Sigmoid colon (tissue), 4 donors: ENCODE data around the gene ATOH7.

Source experiments
- CTCF ChIP-seq, 4 experiments: fragments of 450-650 bp in 3 of 4; fragments of 200-600 bp in 1 of 4; IDR thresholded peaks; one replicate each; pipeline ENCODE4 v1.5.1; 2016 to 2019; ENCODE audit warnings: antibody characterized with exemption in 4 of 4, mild to moderate bottlenecking in 3 of 4, moderate library complexity in 2 of 4
- EP300 ChIP-seq, 4 donors: sonication (generic); formaldehyde crosslinking; IDR thresholded peaks; one replicate each; pipeline ENCODE4 v1.6.1; 2017; ENCODE audit warnings: antibody characterized with exemption in 4 of 4
- POLR2A ChIP-seq, 2 donors: fragments of 450-650 bp; IDR thresholded peaks; one replicate each; pipeline ENCODE4 v1.6.1; 2016; ENCODE audit warnings: antibody characterized with exemption in 2 of 2, mild to moderate bottlenecking in 2 of 2, moderate library complexity in 2 of 2
- POLR2AphosphoS5 ChIP-seq, 4 donors: sonication (generic); formaldehyde crosslinking; IDR thresholded peaks; one replicate each; pipeline ENCODE4 v1.6.1; 2017; ENCODE audit warnings: antibody characterized with exemption in 4 of 4

- TF ChIP-seq CTCF (IDR thresholded peaks at IDR 0.05) (no peak), POLR2A (IDR thresholded peaks at IDR 0.05) (no peak), POLR2AphosphoS5 (IDR thresholded peaks at IDR 0.05) (no peak), EP300 (IDR thresholded peaks at IDR 0.05) (no peak)
These were observed 44.3 kb upstream of the ATOH7 start for GRCh38 chr10:68276224-68276623.
